HEK293 (cell line): Measurements from ENCODE around the gene CRYBB3.

Experiments used
- CTCF ChIA-PET: fragments of 350-600 bp; formaldehyde crosslinking; extraction: SDS; loops from one replicate; lab custom pipeline; 2021; ENCODE audit warnings: antibody characterized with exemption; lab: Yijun Ruan, JAX
- POLR2A ChIA-PET: fragments of 300-600 bp; formaldehyde crosslinking; extraction: SDS; loops from one replicate; lab custom pipeline; 2020; ENCODE audit warnings: antibody characterized with exemption, inconsistent platforms; lab: Yijun Ruan, JAX
- H3K27ac ChIP-seq: fragments of 200-500 bp; sonication (Bioruptor generic); 2 replicates; pipeline ENCODE4 v1.5.1; 2014; ENCODE audit warnings: low read depth, low read length, control low read depth, inconsistent platforms; ENCODE audit errors: extremely low read depth
- H3K36me3 ChIP-seq, 2 experiments: fragments of 200-500 bp in 1 of 2; sonication (Bioruptor generic) in 1 of 2; 1 replicate in 1 of 2; 2 replicates in 1 of 2; pipeline ENCODE4 v1.5.1; 2014 to 2017; ENCODE audit warnings: inconsistent platforms in 2 of 2, low read length in 2 of 2; ENCODE audit not compliant: control insufficient read depth in 2 of 2, insufficient read depth in 1 of 2
- H3K4me1 ChIP-seq: fragments of 200-500 bp; sonication (Bioruptor generic); 2 replicates; pipeline ENCODE4 v1.5.1; 2014; ENCODE audit warnings: mild to moderate bottlenecking, low read length, inconsistent platforms; ENCODE audit not compliant: control insufficient read depth, insufficient read depth
- H3K4me3 ChIP-seq: 2 replicates; pipeline ENCODE4 v1.5.1; 2011; ENCODE audit warnings: low read depth, mild to moderate bottlenecking, control low read depth, low read length, moderate library complexity
- H3K9me3 ChIP-seq: fragments of 200-500 bp; sonication (Bioruptor generic); 2 replicates; pipeline ENCODE4 v1.5.1; 2014; ENCODE audit warnings: low read depth, low read length, inconsistent platforms; ENCODE audit not compliant: control insufficient read depth, insufficient read depth
- KLF7 ChIP-seq: fragments of 450-650 bp; formaldehyde crosslinking; IDR thresholded peaks from 2 replicates; pipeline ENCODE4 v1.5.1; 2016; ENCODE audit warnings: missing biosample characterization, missing genetic modification characterization, borderline replicate concordance
- PRDM10 ChIP-seq: fragments of 450-650 bp; formaldehyde crosslinking; IDR thresholded peaks from 2 replicates; pipeline ENCODE4 v1.5.1; 2016; ENCODE audit warnings: missing biosample characterization, missing genetic modification characterization
- PRDM6 ChIP-seq: fragments of 450-650 bp; formaldehyde crosslinking; IDR thresholded peaks from 2 replicates; pipeline ENCODE4 v1.5.1; 2017; ENCODE audit warnings: missing biosample characterization, missing genetic modification characterization
- REST ChIP-seq: fragments of 450-650 bp; formaldehyde crosslinking; IDR thresholded peaks from 2 replicates; pipeline ENCODE4 v1.5.1; 2016; ENCODE audit warnings: missing biosample characterization, missing genetic modification characterization
- SETDB1 ChIP-seq: IDR thresholded peaks from one replicate; pipeline ENCODE4 v1.6.1; 2017; ENCODE audit warnings: mild to moderate bottlenecking, low read length, moderate library complexity, mixed read lengths; ENCODE audit not compliant: insufficient read length
- ZBTB10 ChIP-seq: fragments of 450-650 bp; formaldehyde crosslinking; IDR thresholded peaks from 2 replicates; pipeline ENCODE4 v1.5.1; 2016; ENCODE audit warnings: missing biosample characterization, missing genetic modification characterization
- ZNF132 ChIP-seq: fragments of 450-650 bp; formaldehyde crosslinking; IDR thresholded peaks from 2 replicates; pipeline ENCODE4 v1.5.1; 2017; ENCODE audit warnings: missing biosample characterization, missing genetic modification characterization, borderline replicate concordance
- ZNF311 ChIP-seq: fragments of 450-650 bp; formaldehyde crosslinking; IDR thresholded peaks from 2 replicates; pipeline ENCODE4 v1.5.1; 2017; ENCODE audit warnings: missing biosample characterization, missing genetic modification characterization, borderline replicate concordance
- ZNF324 ChIP-seq: fragments of 450-650 bp; formaldehyde crosslinking; IDR thresholded peaks from 2 replicates; pipeline ENCODE4 v1.5.1; 2016; ENCODE audit warnings: missing biosample characterization, missing genetic modification characterization
- ZNF350 ChIP-seq: fragments of 450-650 bp; formaldehyde crosslinking; IDR thresholded peaks from 2 replicates; pipeline ENCODE4 v1.5.0; 2017; ENCODE audit warnings: missing biosample characterization, mild to moderate bottlenecking, missing genetic modification characterization
- ZNF37A ChIP-seq: fragments of 450-650 bp; IDR thresholded peaks from 2 replicates; pipeline ENCODE4 v1.5.1; 2018; ENCODE audit warnings: missing biosample characterization, missing genetic modification characterization
- ZNF449 ChIP-seq: fragments of 450-650 bp; formaldehyde crosslinking; IDR thresholded peaks from 2 replicates; pipeline ENCODE4 v1.5.1; 2017; ENCODE audit warnings: missing biosample characterization, mild to moderate bottlenecking, missing genetic modification characterization, moderate library complexity
- ZNF629 ChIP-seq: fragments of 450-650 bp; formaldehyde crosslinking; IDR thresholded peaks from 2 replicates; pipeline ENCODE4 v1.5.1; 2017; ENCODE audit warnings: missing biosample characterization, missing genetic modification characterization
- ZNF664 ChIP-seq: fragments of 450-650 bp; formaldehyde crosslinking; IDR thresholded peaks from 2 replicates; pipeline ENCODE4 v1.5.1; 2016; ENCODE audit warnings: missing biosample characterization, missing genetic modification characterization
- ZNF76 ChIP-seq: fragments of 450-650 bp; formaldehyde crosslinking; IDR thresholded peaks from 2 replicates; pipeline ENCODE4; 2016; ENCODE audit warnings: low read depth, missing biosample characterization, missing genetic modification characterization, borderline replicate concordance
- ZNF768 ChIP-seq: fragments of 450-650 bp; formaldehyde crosslinking; IDR thresholded peaks from 2 replicates; pipeline ENCODE4 v1.5.1; 2018; ENCODE audit warnings: missing biosample characterization, mild to moderate bottlenecking, missing genetic modification characterization

The CRYBB3 gene

GRCh38 chr22:25208743-25209505, 9.3 kb downstream of the CRYBB3 start:
- Histone ChIP-seq H3K4me1 (no peaks in the 10 kb centered on the region), H3K9me3 (no peaks in the 10 kb centered on the region), H3K4me3 (no peak overlapping the region), H3K36me3 (no peaks in the 10 kb centered on the region), H3K27ac (no peak overlapping the region)
- POLR2A ChIA-PET, result no interaction called here
- no peak for TF ChIP-seq ZNF311
- CTCF ChIA-PET, result no interaction called here

GRCh38 chr22:25210793-25211192, 11.1 kb downstream of the CRYBB3 start:
- no peaks in the 10 kb centered on the region for H3K36me3 ChIP-seq
- ChIA-PET POLR2A (no interaction called here), CTCF (interaction anchor here (2.4 to 3.0 kb wide), 2 partner anchors 9 to 123 kb away, joined by 10 to 18 read pairs; no protein-coding TSS in a partner anchor)

GRCh38 chr22:25212337-25212736, 12.7 kb downstream of the CRYBB3 start:
- Histone ChIP-seq H3K4me3 (no peak overlapping the region), H3K9me3 (no peaks in the 10 kb centered on the region; the same call in 1 of the 2 replicates), H3K36me3 (no peaks in the 10 kb centered on the region), H3K4me1 (no peaks in the 10 kb centered on the region), H3K27ac (no peak overlapping the region)
- ChIA-PET POLR2A (no interaction called here), CTCF (interaction anchor here (0.6 to 3.0 kb wide), 3 partner anchors 10 to 122 kb away, joined by 3 to 18 read pairs (median 10); no protein-coding TSS in a partner anchor)
- TF ChIP-seq SETDB1 (no peak), ZNF324 (tag by site-specific recombination) (no peak), REST (tag by site-specific recombination) (no peak), ZBTB10 (tag by site-specific recombination) (no peak), KLF7 (tag by site-specific recombination) (no peak), PRDM10 (tag by site-specific recombination) (no peak), ZNF132 (tag by site-specific recombination) (no peak)

More at GRCh38 chr22:25210793-25211192, 11.1 kb downstream of the CRYBB3 start:
- Histone ChIP-seq H3K4me3 (no peak overlapping the region), H3K27ac (no peak overlapping the region), H3K4me1 (no peaks in the 10 kb centered on the region), H3K9me3 (no peaks in the 10 kb centered on the region; the same call in 1 of the 2 replicates)
- 0 out of 2 replicates have a peak, but pooled peaks have one; percentile 24 for TF ChIP-seq ZNF664 (tag by site-specific recombination)
- TF ChIP-seq ZNF76 (tag by site-specific recombination), result no peak
- no peak for TF ChIP-seq PRDM6 (tag by site-specific recombination)
- no peak for TF ChIP-seq ZNF629 (tag by site-specific recombination)
- no peak for TF ChIP-seq ZNF768 (tag by site-specific recombination)
- no peak for TF ChIP-seq ZNF350 (tag by site-specific recombination)
- peak; percentile 71; the same call in 1 of the 2 replicates for TF ChIP-seq ZNF449 (tag by site-specific recombination)
- no peak for TF ChIP-seq ZNF37A (tag by site-specific recombination)
